A549 (cell line): ENCODE results near the gene PRKCZ. TPM values are rescaled to one million over a fixed set of nuclear protein-coding genes. Genes with fewer than 3 reads are reported as not detected.

Experiments used
- ATAC-seq, 2 experiments: fragments of 200-7000 bp in 1 of 2; fragments of >200 bp in 1 of 2; cut with Nextera tagmentation in 1 of 2; cut with Tn5 transposase in 1 of 2; 3 replicates each; pipeline versions ENCODE4 v1.8.0 to v1.9.1; 2018 to 2020; ENCODE audit warnings: mild to moderate bottlenecking in 1 of 2, moderate library complexity in 1 of 2
- CTCF ChIA-PET: fragments of 300-600 bp; sonication (Branson Sonifier 250); formaldehyde crosslinking; extraction: SDS; loops from one replicate; lab custom pipeline; 2021; ENCODE audit warnings: antibody characterized with exemption, inconsistent platforms; lab: Yijun Ruan, JAX
- POLR2A ChIA-PET: fragments of 350-600 bp; formaldehyde crosslinking; extraction: SDS; loops from one replicate; lab custom pipeline; 2021; ENCODE audit warnings: antibody characterized with exemption, inconsistent platforms; lab: Yijun Ruan, JAX
- DNase-seq, 2 experiments: peaks; one replicate each; pipeline versions ENCODE4 v3.0.0 to v3.0.0-alpha.2; 2011 to 2016; ENCODE audit warnings: low read depth in 1 of 2, low spot score in 1 of 2
- FAIRE-seq: peaks from 2 replicates; lab custom pipeline; 2011; peaks lifted over from hg19 to GRCh38; lab: Jason Lieb, UNC
- H3K27ac ChIP-seq, 2 experiments: fragments of >200 bp; sonication (Bioruptor Twin); formaldehyde crosslinking; 3 replicates each; pipeline ENCODE4 v1.5.1; 2016 to 2017
- H3K4me1 ChIP-seq: fragments of >200 bp; sonication (Bioruptor Twin); formaldehyde crosslinking; 3 replicates; pipeline ENCODE4 v1.6.1; 2016
- H3K4me2 ChIP-seq: fragments of >200 bp; sonication (Bioruptor Twin); formaldehyde crosslinking; 3 replicates; pipeline ENCODE4 v1.6.1; 2016
- H3K4me3 ChIP-seq: fragments of >200 bp; sonication (Bioruptor Twin); formaldehyde crosslinking; 3 replicates; pipeline ENCODE4 v1.5.1; 2016
- H3K9me3 ChIP-seq: fragments of >200 bp; sonication (Bioruptor Twin); formaldehyde crosslinking; 3 replicates; pipeline ENCODE4 v1.6.1; 2016
- CEBPB ChIP-seq, 2 experiments: fragments of >200 bp in 1 of 2; sonication (Bioruptor Twin) in 1 of 2; formaldehyde crosslinking in 1 of 2; IDR thresholded peaks; 2 replicates each; pipeline ENCODE4 v1.6.1; 2012 to 2016
- CHD2 ChIP-seq: fragments of 150-350 bp; IDR thresholded peaks from 2 replicates; pipeline ENCODE4 v1.6.1; 2014; ENCODE audit warnings: low read length; ENCODE audit not compliant: partially characterized antibody
- FOXS1 ChIP-seq: fragments of 250-450 bp; sonication (Bioruptor Pico); IDR thresholded peaks from 2 replicates; pipeline ENCODE4 v1.5.0; 2020; ENCODE audit warnings: mild to moderate bottlenecking, moderate library complexity
- HOXB13 ChIP-seq: fragments of 250-450 bp; sonication (Bioruptor Pico); IDR thresholded peaks from 2 replicates; pipeline ENCODE4 v1.5.0; 2020; ENCODE audit warnings: low read depth, mild to moderate bottlenecking, moderate library complexity
- KDM5A ChIP-seq: fragments of 200-600 bp; sonication (generic); IDR thresholded peaks from 2 replicates; pipeline ENCODE4 v1.6.1; 2016; ENCODE audit warnings: antibody characterized with exemption, mild to moderate bottlenecking
- MAFK ChIP-seq: fragments of 450-650 bp; IDR thresholded peaks from 2 replicates; pipeline ENCODE4 v1.6.1; 2014; ENCODE audit not compliant: partially characterized antibody
- MAZ ChIP-seq: fragments of 150-350 bp; IDR thresholded peaks from 2 replicates; pipeline ENCODE4 v1.6.1; 2014; ENCODE audit warnings: antibody characterized with exemption, low read depth, low read length, borderline replicate concordance
- NPAS2 ChIP-seq: fragments of 250-450 bp; sonication (Bioruptor Pico); IDR thresholded peaks from 2 replicates; pipeline ENCODE4 v1.8.0; 2022; ENCODE audit warnings: mild to moderate bottlenecking, moderate library complexity, borderline replicate concordance
- NR3C1 ChIP-seq: fragments of >200 bp; sonication (Bioruptor Twin); formaldehyde crosslinking; IDR thresholded peaks from 3 replicates; pipeline ENCODE4 v1.6.1; 2017
- RAD21 ChIP-seq, 2 experiments: fragments of >200 bp in 1 of 2; sonication (Bioruptor Twin) in 1 of 2; formaldehyde crosslinking in 1 of 2; IDR thresholded peaks in 1 of 2; conservative IDR thresholded peaks in 1 of 2; 2 replicates in 1 of 2; 3 replicates in 1 of 2; pipeline ENCODE4 v1.6.1; 2012 to 2018; ENCODE audit warnings: inconsistent platforms in 1 of 2
- RFX5 ChIP-seq: fragments of 450-650 bp; IDR thresholded peaks from 2 replicates; pipeline ENCODE4 v1.7.1; 2014; ENCODE audit warnings: antibody characterized with exemption, mild to moderate bottlenecking, moderate library complexity
- RNF2 ChIP-seq: fragments of 200-600 bp; sonication (generic); IDR thresholded peaks from 2 replicates; pipeline ENCODE4 v1.6.1; 2016; ENCODE audit warnings: low read depth, mild to moderate bottlenecking, antibody characterized with exemption, moderate library complexity, borderline replicate concordance
- ZC3H11A ChIP-seq: fragments of 450-650 bp; IDR thresholded peaks from 2 replicates; pipeline ENCODE4 v1.6.1; 2014; ENCODE audit warnings: antibody characterized with exemption, mild to moderate bottlenecking
- ZFP36 ChIP-seq: fragments of 450-650 bp; IDR thresholded peaks from 2 replicates; pipeline ENCODE4 v1.6.1; 2014; ENCODE audit warnings: borderline replicate concordance; ENCODE audit not compliant: partially characterized antibody
- ZSCAN20 ChIP-seq: fragments of 250-450 bp; sonication (Bioruptor Pico); IDR thresholded peaks from 2 replicates; pipeline ENCODE4 v1.8.0; 2022; ENCODE audit warnings: mild to moderate bottlenecking, moderate library complexity
- WGBS: methylation state at CpG from one replicate; pipeline ENCODE4 v1.1.6; 2017; ENCODE audit errors: missing lambda C conversion rate; 5-methylcytosine and 5-hydroxymethylcytosine counted together
- polyA plus RNA-seq, 4 experiments: library from polyadenylated mRNA; depleted of rRNA in 3 of 4; stranded (reverse); fragments of >200 nt; fragmentation: RNase III in 1 of 4; extraction: RNeasy Plus Mini Kit Qiagen cat#74134 plus additional on column Dnase treatment in 1 of 4; gene quantifications; 2 replicates in 3 of 4; 3 replicates in 1 of 4; pipeline ENCODE4 v1.2.3, GENCODE V29; 2011 to 2017
- TF ChIP-seq, protein P1 (sequence below): fragments of >200 bp; sonication (Bioruptor Twin); formaldehyde crosslinking; IDR thresholded peaks from 2 replicates; pipeline ENCODE4 v1.6.1; 2016
- TF ChIP-seq, protein P2 (sequence below): fragments of 200-600 bp; sonication (generic); IDR thresholded peaks from 2 replicates; pipeline ENCODE4 v1.6.1; 2016; ENCODE audit warnings: antibody characterized with exemption, mild to moderate bottlenecking, moderate library complexity

PRKCZ gene
- polyA plus RNA-seq, 2 of the 4 experiments (the other 2 are of a cell fraction): 9.5 to 9.8 TPM

DNA sequence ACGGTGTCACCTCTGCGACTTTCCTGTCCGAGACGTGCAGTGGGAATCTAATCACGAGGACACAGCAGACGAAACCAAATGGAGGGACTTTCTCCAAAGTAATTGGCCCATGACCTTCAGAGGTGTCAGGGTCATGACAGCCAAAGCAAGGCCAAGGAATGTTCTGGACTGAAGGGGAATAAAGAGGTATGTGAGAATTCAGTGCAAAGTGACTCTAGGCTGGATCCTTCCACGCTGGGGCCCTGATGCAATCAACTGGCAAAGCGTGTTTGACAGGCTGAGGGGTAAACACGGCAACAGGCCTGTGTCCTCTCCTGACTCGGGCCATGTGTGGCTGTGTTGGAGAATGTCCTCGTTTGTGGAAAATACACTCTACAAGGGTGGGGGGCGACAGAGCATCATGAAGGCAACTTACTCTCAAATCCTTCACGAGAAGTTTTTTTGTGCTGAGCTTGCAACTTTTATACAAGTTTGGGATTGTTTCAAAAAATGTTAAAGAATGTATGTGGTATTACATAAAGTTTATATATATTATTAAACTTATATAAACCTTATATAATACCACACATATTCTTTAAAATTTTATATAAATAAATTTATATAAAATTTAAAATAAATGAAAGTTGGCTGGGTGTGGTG lies 48.3 kb upstream of the PRKCZ start:
- H3K27ac ChIP-seq: no peak overlapping the region
- FAIRE-seq: no peak
- no peak for ATAC-seq
- WGBS: 68% methylated on average over 13 of the region's 13 CpGs
- H3K4me1 ChIP-seq: no peaks in the 10 kb centered on the region
- no peak for DNase-seq
- H3K9me3 ChIP-seq: no peaks in the 10 kb centered on the region
- TF ChIP-seq MAFK: peak; percentile 91
- no peak for TF ChIP-seq RAD21 (conservative IDR thresholded peaks at IDR 0.05 in 1 of 2, IDR thresholded peaks at IDR 0.05 in 1 of 2)
- H3K4me2 ChIP-seq: no peak overlapping the region
- no peak overlapping the region for H3K4me3 ChIP-seq
- CTCF ChIA-PET: interaction anchor here (1.9 kb wide), 1 partner anchor 42 kb away, joined by 4 read pairs; no protein-coding TSS in a partner anchor
- POLR2A ChIA-PET: interaction anchor here (0.6 kb wide), 1 partner anchor 113 kb away, joined by 5 read pairs; no protein-coding TSS in a partner anchor

DNA sequence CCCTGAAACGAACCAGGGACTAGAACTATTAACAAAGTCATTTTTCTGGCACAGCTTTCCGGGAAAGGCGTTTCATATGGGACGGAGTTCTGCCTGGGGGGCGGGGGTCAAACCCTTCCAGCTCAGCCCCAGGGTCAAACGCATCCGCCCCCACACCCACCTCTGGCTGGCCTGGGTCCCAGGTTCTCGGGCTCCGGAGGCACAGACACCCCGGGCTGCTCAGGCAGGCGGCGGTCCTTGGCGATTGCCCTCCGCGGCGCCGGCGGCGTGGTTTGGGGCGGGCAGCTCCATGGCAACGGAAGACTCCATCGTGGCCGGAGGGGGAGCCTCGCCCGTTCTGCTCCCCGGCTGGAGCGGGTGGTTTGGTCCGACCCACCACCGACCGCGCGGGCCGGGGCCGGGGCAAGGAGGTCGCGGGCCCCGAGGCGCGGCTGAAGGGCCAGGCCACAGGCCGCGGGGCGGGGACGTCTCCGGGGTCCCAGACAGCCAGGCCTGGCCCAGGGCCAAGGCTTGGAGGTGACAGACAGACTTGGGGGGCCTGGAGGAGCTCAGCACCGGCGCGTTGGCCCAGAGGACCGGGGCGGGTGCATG lies 46.6 kb upstream of the PRKCZ start, which contains the start of gene CFAP74:
Gene CFAP74 (minus strand): TSS at position 246 of the 591 bp plus-strand sequence. CDS start 12,830 bp downstream, outside the sequence.
- DNase-seq (no peak), FAIRE-seq (no peak), ATAC-seq (no peak)
- no peak within 1 kb of the TSS for H3K27ac ChIP-seq
- no peak within 1 kb of the TSS for H3K4me2 ChIP-seq
- H3K4me1 ChIP-seq: no peaks in the 10 kb centered on the region
- no peak for TF ChIP-seq FOXS1 (CRISPR knock-in tag)
- no peak for TF ChIP-seq RNF2
- no peak for TF ChIP-seq MAZ
- no peak for TF ChIP-seq ZFP36
- no peak for TF ChIP-seq KDM5A
- no peak for TF ChIP-seq ZSCAN20 (CRISPR knock-in tag)
- TF ChIP-seq RFX5: no peak
- TF ChIP-seq MAFK: no peak
- TF ChIP-seq ZC3H11A: no peak
- TF ChIP-seq HOXB13 (CRISPR knock-in tag): no peak
- TF ChIP-seq, protein P1, sequence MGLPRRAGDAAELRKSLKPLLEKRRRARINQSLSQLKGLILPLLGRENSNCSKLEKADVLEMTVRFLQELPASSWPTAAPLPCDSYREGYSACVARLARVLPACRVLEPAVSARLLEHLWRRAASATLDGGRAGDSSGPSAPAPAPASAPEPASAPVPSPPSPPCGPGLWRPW: no peak
- TF ChIP-seq CHD2: no peak
- TF ChIP-seq NR3C1: no peak
- TF ChIP-seq CEBPB (IDR thresholded peaks at IDR 0.05): no peak
- TF ChIP-seq, protein P2, sequence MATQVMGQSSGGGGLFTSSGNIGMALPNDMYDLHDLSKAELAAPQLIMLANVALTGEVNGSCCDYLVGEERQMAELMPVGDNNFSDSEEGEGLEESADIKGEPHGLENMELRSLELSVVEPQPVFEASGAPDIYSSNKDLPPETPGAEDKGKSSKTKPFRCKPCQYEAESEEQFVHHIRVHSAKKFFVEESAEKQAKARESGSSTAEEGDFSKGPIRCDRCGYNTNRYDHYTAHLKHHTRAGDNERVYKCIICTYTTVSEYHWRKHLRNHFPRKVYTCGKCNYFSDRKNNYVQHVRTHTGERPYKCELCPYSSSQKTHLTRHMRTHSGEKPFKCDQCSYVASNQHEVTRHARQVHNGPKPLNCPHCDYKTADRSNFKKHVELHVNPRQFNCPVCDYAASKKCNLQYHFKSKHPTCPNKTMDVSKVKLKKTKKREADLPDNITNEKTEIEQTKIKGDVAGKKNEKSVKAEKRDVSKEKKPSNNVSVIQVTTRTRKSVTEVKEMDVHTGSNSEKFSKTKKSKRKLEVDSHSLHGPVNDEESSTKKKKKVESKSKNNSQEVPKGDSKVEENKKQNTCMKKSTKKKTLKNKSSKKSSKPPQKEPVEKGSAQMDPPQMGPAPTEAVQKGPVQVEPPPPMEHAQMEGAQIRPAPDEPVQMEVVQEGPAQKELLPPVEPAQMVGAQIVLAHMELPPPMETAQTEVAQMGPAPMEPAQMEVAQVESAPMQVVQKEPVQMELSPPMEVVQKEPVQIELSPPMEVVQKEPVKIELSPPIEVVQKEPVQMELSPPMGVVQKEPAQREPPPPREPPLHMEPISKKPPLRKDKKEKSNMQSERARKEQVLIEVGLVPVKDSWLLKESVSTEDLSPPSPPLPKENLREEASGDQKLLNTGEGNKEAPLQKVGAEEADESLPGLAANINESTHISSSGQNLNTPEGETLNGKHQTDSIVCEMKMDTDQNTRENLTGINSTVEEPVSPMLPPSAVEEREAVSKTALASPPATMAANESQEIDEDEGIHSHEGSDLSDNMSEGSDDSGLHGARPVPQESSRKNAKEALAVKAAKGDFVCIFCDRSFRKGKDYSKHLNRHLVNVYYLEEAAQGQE: no peak
- CTCF ChIA-PET: interaction anchor here (1.0 to 1.2 kb wide), 2 partner anchors 11 to 41 kb away, joined by 3 to 4 read pairs; no protein-coding TSS in a partner anchor
- H3K4me3 ChIP-seq: no peak within 1 kb of the TSS
- 65% methylated on average over 9 of the region's 49 CpGs for WGBS
- POLR2A ChIA-PET: no interaction called here
- H3K9me3 ChIP-seq: no peaks in the 10 kb centered on the region

DNA sequence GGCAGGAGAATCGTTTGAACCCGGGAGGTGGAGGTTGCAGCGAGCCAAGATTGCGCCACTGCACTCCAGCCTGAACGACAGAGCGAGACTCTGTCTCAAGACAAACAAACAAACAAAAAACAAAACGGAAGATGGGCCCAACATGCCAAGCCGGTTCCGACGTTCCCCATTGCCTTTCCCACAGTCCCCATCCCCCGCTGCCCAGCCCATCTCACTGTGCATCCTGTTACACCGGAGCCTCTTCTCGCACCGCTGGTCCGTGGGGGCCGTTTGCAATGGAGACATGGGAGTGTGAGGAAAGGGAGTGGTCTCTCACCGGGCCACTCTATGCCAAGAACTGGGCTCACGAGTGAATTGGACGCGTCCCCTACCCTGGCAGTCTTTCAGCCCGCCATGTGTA lies 45.4 kb upstream of the PRKCZ start:
- no peak overlapping the region for H3K4me2 ChIP-seq
- no peaks in the 10 kb centered on the region for H3K9me3 ChIP-seq
- WGBS: 75% methylated on average over 20 of the region's 21 CpGs
- ATAC-seq (no peak), DNase-seq (no peak), FAIRE-seq (no peak)
- ChIA-PET CTCF (no interaction called here), POLR2A (no interaction called here)
- H3K27ac ChIP-seq: no peak overlapping the region
- H3K4me3 ChIP-seq: no peak overlapping the region
- no peak for TF ChIP-seq NPAS2 (CRISPR knock-in tag)
- no peaks in the 10 kb centered on the region for H3K4me1 ChIP-seq
